GM06990 (cell line): ENCODE results near the gene ATF3.

Source experiments
- DNase-seq: peaks from one replicate; pipeline ENCODE4 v3.0.0-alpha.2; 2011; ENCODE audit not compliant: insufficient read length; ENCODE audit errors: extremely low read depth
- H3K27me3 ChIP-seq: replicated peaks from 2 replicates; pipeline ENCODE4 v1.6.0; 2011; ENCODE audit warnings: low read length; ENCODE audit not compliant: control insufficient read depth, insufficient read depth
- H3K36me3 ChIP-seq: 2 replicates; pipeline ENCODE4 v1.5.1; 2011; ENCODE audit warnings: low read length; ENCODE audit not compliant: control insufficient read depth, insufficient read depth
- H3K4me3 ChIP-seq: replicated peaks from 2 replicates; pipeline ENCODE4 v1.5.1; 2011; ENCODE audit warnings: low read depth, mild to moderate bottlenecking, control low read depth, low read length
- CTCF ChIP-seq: IDR thresholded peaks from 2 replicates; pipeline ENCODE4 v1.5.1; 2011; ENCODE audit warnings: low read length, control low read depth, mild to moderate bottlenecking, inconsistent platforms; ENCODE audit not compliant: insufficient read depth, poor library complexity, severe bottlenecking

ATF3 gene

GRCh38 chr1:212670301-212670700 is 61.7 kb downstream of the ATF3 start:
- no peak overlapping the region for H3K4me3 ChIP-seq
- no peaks in the 10 kb centered on the region for H3K36me3 ChIP-seq
- no peaks in the 10 kb centered on the region for H3K27me3 ChIP-seq
- no peak for TF ChIP-seq CTCF
- no peak for DNase-seq
